ENCODE measurements around the gene CUL9.

DNA sequence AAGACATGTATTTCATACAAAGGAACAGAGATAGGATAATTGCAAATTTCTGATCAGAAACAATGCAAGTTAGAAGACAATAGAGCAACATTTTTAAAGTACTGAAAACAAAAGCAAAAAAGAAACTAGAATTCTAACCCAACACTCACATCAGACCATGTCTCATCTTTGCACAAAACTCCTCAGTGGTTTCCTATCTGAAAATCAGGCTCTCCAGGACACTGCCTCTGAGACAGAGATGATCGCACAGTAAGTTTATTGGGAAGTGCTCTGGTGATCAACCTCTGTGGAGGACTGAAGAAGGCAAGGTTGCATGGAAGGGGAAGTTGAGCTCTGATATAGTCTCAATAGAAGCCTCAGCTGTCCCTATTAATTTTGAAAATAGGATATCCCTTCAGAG lies 59.0 kb downstream of the CUL9 start:
- no peak for TF ChIP-seq EZH2 (IDR thresholded peaks at IDR 0.05; ENCODE audit: borderline replicate concordance, low read depth, low read length, severe bottlenecking)
- TF ChIP-seq, protein P1, sequence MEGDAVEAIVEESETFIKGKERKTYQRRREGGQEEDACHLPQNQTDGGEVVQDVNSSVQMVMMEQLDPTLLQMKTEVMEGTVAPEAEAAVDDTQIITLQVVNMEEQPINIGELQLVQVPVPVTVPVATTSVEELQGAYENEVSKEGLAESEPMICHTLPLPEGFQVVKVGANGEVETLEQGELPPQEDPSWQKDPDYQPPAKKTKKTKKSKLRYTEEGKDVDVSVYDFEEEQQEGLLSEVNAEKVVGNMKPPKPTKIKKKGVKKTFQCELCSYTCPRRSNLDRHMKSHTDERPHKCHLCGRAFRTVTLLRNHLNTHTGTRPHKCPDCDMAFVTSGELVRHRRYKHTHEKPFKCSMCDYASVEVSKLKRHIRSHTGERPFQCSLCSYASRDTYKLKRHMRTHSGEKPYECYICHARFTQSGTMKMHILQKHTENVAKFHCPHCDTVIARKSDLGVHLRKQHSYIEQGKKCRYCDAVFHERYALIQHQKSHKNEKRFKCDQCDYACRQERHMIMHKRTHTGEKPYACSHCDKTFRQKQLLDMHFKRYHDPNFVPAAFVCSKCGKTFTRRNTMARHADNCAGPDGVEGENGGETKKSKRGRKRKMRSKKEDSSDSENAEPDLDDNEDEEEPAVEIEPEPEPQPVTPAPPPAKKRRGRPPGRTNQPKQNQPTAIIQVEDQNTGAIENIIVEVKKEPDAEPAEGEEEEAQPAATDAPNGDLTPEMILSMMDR (IDR thresholded peaks at IDR 0.05; ENCODE audit: borderline replicate concordance, extremely low read depth, low read length, poor library complexity, severe bottlenecking): no peak
